Endothelial cell of umbilical vein (primary cell): ENCODE measurements around the gene SLC17A2. TPM values are rescaled to one million over a fixed set of nuclear protein-coding genes. Genes with fewer than 3 reads are reported as not detected.

Experiments used
- BruUV-seq: library from RNA; stranded (reverse); fragments of 400-500 nt; replicated peaks from 2 replicates; lab custom pipeline; 2021; lab: Mats Ljungman, UMichigan
- CTCF ChIA-PET: fragments of 300-600, 350-600 bp; sonication (Branson Sonifier 250); formaldehyde crosslinking; loops from one replicate; lab custom pipeline; 2021; ENCODE audit warnings: antibody characterized with exemption, inconsistent platforms; lab: Charles Lee
- POLR2A ChIA-PET: fragments of 300-600, 350-600 bp; sonication (Branson Sonifier 250); formaldehyde crosslinking; loops from one replicate; lab custom pipeline; 2021; ENCODE audit warnings: antibody characterized with exemption, inconsistent platforms; lab: Charles Lee
- DNase-seq: peaks from one replicate; pipeline ENCODE4 v3.0.0-alpha.2; 2011; ENCODE audit warnings: low read depth, low spot score
- FAIRE-seq: peaks from 2 replicates; lab custom pipeline; 2011; peaks lifted over from hg19 to GRCh38; lab: Jason Lieb, UNC
- H2AFZ ChIP-seq: 2 replicates; pipeline ENCODE4 v1.6.0; 2012; ENCODE audit warnings: low read depth, low read length, control low read depth, inconsistent platforms
- H3K27ac ChIP-seq: 2 replicates; pipeline ENCODE4 v1.5.1; 2011; ENCODE audit warnings: low read depth, mild to moderate bottlenecking, control low read depth, low read length, moderate library complexity; ENCODE audit not compliant: insufficient read depth
- H3K27me3 ChIP-seq, 2 experiments: 2 replicates each; pipeline versions ENCODE4 v1.6.0 to v1.6.1; 2011; ENCODE audit warnings: low read length in 2 of 2, mixed read lengths in 1 of 2; ENCODE audit not compliant: control insufficient read depth in 2 of 2, insufficient read depth in 2 of 2
- H3K36me3 ChIP-seq, 2 experiments: 2 replicates in 1 of 2; 3 replicates in 1 of 2; pipeline ENCODE4 v1.5.1; 2011; ENCODE audit warnings: low read length in 2 of 2, mild to moderate bottlenecking in 1 of 2, moderate library complexity in 1 of 2; ENCODE audit not compliant: control insufficient read depth in 2 of 2, insufficient read depth in 2 of 2; ENCODE audit errors: extremely low read depth in 1 of 2
- H3K4me1 ChIP-seq: 3 replicates; pipeline ENCODE4 v1.5.1; 2011; ENCODE audit warnings: mild to moderate bottlenecking, low read length; ENCODE audit not compliant: control insufficient read depth, insufficient read depth; ENCODE audit errors: extremely low read depth
- H3K4me2 ChIP-seq: 2 replicates; pipeline ENCODE4 v1.6.1; 2011; ENCODE audit warnings: low read length, control low read depth, mixed read lengths; ENCODE audit not compliant: insufficient read depth
- H3K4me3 ChIP-seq, 3 experiments: fragments of 200-600 bp in 1 of 3; sonication (generic), shearing (Covaris generic) in 1 of 3; replicated peaks in 1 of 3; 2 replicates each; pipeline ENCODE4 v1.5.1; 2011 to 2016; ENCODE audit warnings: control low read depth in 3 of 3, low read length in 3 of 3, mild to moderate bottlenecking in 2 of 3, inconsistent platforms in 1 of 3, low read depth in 1 of 3, moderate library complexity in 1 of 3; ENCODE audit not compliant: insufficient read depth in 1 of 3
- H3K79me2 ChIP-seq: 2 replicates; pipeline ENCODE4 v1.6.0; 2012; ENCODE audit warnings: low read length, inconsistent platforms; ENCODE audit not compliant: control insufficient read depth, insufficient read depth
- H3K9ac ChIP-seq: replicated peaks from 2 replicates; pipeline ENCODE3; 2011; ENCODE audit warnings: low read length, control low read depth; ENCODE audit not compliant: insufficient read depth; ENCODE audit errors: extremely low read depth
- H3K9me1 ChIP-seq: replicated peaks from 3 replicates; pipeline ENCODE4 v1.6.0; 2011; ENCODE audit warnings: mild to moderate bottlenecking, low read length; ENCODE audit not compliant: control insufficient read depth, insufficient read depth; ENCODE audit errors: extremely low read depth
- H3K9me3 ChIP-seq: replicated peaks from 2 replicates; pipeline ENCODE4 v1.5.1; 2012; ENCODE audit warnings: low read length, inconsistent platforms; ENCODE audit not compliant: control insufficient read depth, insufficient read depth
- H4K20me1 ChIP-seq: replicated peaks from 2 replicates; pipeline ENCODE3; 2011; ENCODE audit warnings: mild to moderate bottlenecking, low read length; ENCODE audit not compliant: control insufficient read depth, insufficient read depth; ENCODE audit errors: extremely low read depth
- CTCF ChIP-seq, 2 donors: IDR thresholded peaks; 1 replicate in 1 of 2; 2 replicates in 1 of 2; pipeline ENCODE4 v1.5.1; 2011; ENCODE audit warnings: low read length in 2 of 2, mild to moderate bottlenecking in 2 of 2, moderate library complexity in 2 of 2, control low read depth in 1 of 2, inconsistent platforms in 1 of 2, low read depth in 1 of 2; ENCODE audit not compliant: insufficient read depth in 1 of 2; ENCODE audit errors: extremely low read depth in 1 of 2
- EZH2 ChIP-seq: IDR thresholded peaks from 2 replicates; pipeline ENCODE4 v1.6.1; 2012; ENCODE audit warnings: borderline replicate concordance, low read depth, mild to moderate bottlenecking, moderate library complexity, low read length, inconsistent platforms; ENCODE audit not compliant: severe bottlenecking
- FOS ChIP-seq: IDR thresholded peaks from 2 replicates; pipeline ENCODE4 v1.6.1; 2011; ENCODE audit warnings: mild to moderate bottlenecking, low read length, moderate library complexity, borderline replicate concordance; ENCODE audit not compliant: insufficient read depth
- GATA2 ChIP-seq: IDR thresholded peaks from 2 replicates; pipeline ENCODE4 v1.7.0; 2011; ENCODE audit warnings: low read depth, mild to moderate bottlenecking, moderate library complexity, mixed read lengths, low read length; ENCODE audit not compliant: insufficient read length, insufficient read depth
- JUN ChIP-seq: IDR thresholded peaks from 2 replicates; pipeline ENCODE4 v1.6.1; 2011; ENCODE audit warnings: borderline replicate concordance, low read depth; ENCODE audit not compliant: insufficient read length, insufficient read depth
- MAX ChIP-seq: IDR thresholded peaks from 2 replicates; pipeline ENCODE4 v1.6.1; 2011; ENCODE audit not compliant: insufficient read depth, insufficient read length
- MYC ChIP-seq: IDR thresholded peaks from one replicate; pipeline ENCODE4 v1.6.1; 2011; ENCODE audit warnings: mild to moderate bottlenecking, low read depth, low read length
- POLR2A ChIP-seq: IDR thresholded peaks from 2 replicates; pipeline ENCODE4 v1.6.1; 2012; ENCODE audit warnings: low read depth, mild to moderate bottlenecking, control low read depth, low read length
- POLR2AphosphoS5 ChIP-seq: IDR thresholded peaks from 2 replicates; pipeline ENCODE4 v1.6.1; 2012; ENCODE audit warnings: low read depth, mild to moderate bottlenecking, control low read depth, low read length, moderate library complexity; ENCODE audit not compliant: insufficient read depth
- dilution Hi-C: fragments of 300-500 bp; cut with MboI; formaldehyde crosslinking; loops from one replicate; pipeline ENCODE4 v1.15.0; 2019; ENCODE audit warnings: low sequenced_read_pairs; ENCODE audit not compliant: extremely low pct_ligation_motif_present
- intact Hi-C: fragments of 100-400 bp; cut with micrococcal nuclease; formaldehyde crosslinking; loops from one replicate; pipeline ENCODE4 v1.10.0; 2022
- polyA plus RNA-seq, 4 experiments: library from polyadenylated mRNA; depleted of rRNA in 3 of 4; stranded (reverse) in 3 of 4; unstranded in 1 of 4; fragments of >200 nt; gene quantifications; 2 replicates each; pipeline versions ENCODE4 v1.2.1 to v1.2.3, GENCODE V29; 2011 to 2012; ENCODE audit warnings: missing spikeins in 1 of 4
- total RNA-seq: library from RNA; stranded (reverse); gene quantifications from 2 replicates; pipeline ENCODE4 v1.2.3, GENCODE V29; 2021

Gene SLC17A2
- total and polyA plus RNA-seq, 2 donors (not counting 3 experiments of a cell fraction or from before 2014, with no cell fraction given), result not detected

- Histone ChIP-seq H3K4me1 (peaks cover 16% of the 10 kb centered on the region), H3K9ac (no peak overlapping the region), H3K4me2 (no peak overlapping the region), H2AFZ (peak overlapping the region; percentile 13), H3K27me3 (peaks cover 0 to under 1% of the 10 kb centered on the region in 2 experiments), H3K9me1 (no peaks in the 10 kb centered on the region), H3K27ac (no peak overlapping the region), H3K4me3 (no peak overlapping the region), H3K36me3 (no peaks in the 10 kb centered on the region), H3K79me2 (peaks cover 9% of the 10 kb centered on the region), H3K9me3 (no peaks in the 10 kb centered on the region), H4K20me1 (no peaks in the 10 kb centered on the region)
- peak; percentile 70 for TF ChIP-seq GATA2
- no peak for TF ChIP-seq FOS
- dilution Hi-C loops, result no loop called here
- CTCF ChIA-PET, result interaction anchor here (5.9 kb wide), 1 partner anchor 33 kb away, joined by 29 read pairs; no protein-coding TSS in a partner anchor
- FAIRE-seq, result no peak
- peak; percentile 14 for DNase-seq
- intact Hi-C loops, result no loop called here
- BruUV-seq, result no TSS peak
- POLR2A ChIA-PET, result no interaction called here
Measured at GRCh38 chr6:25958700-25959162, 28.2 kb upstream of the SLC17A2 start.

- Histone ChIP-seq H3K4me2 (no peak overlapping the region), H3K9me3 (no peaks in the 10 kb centered on the region), H3K9me1 (no peaks in the 10 kb centered on the region), H3K27ac (no peak overlapping the region), H3K9ac (no peak overlapping the region), H3K79me2 (no peaks in the 10 kb centered on the region), H3K4me3 (no peak overlapping the region), H3K27me3 (peaks cover 2 to 5% of the 10 kb centered on the region in 2 experiments), H2AFZ (no peak overlapping the region), H3K4me1 (peaks cover 4% of the 10 kb centered on the region), H4K20me1 (no peaks in the 10 kb centered on the region), H3K36me3 (no peaks in the 10 kb centered on the region)
- ChIA-PET POLR2A (no interaction called here), CTCF (no interaction called here)
- FAIRE-seq (no peak), DNase-seq (no peak)
- TF ChIP-seq MYC, result no peak
- no peak for TF ChIP-seq POLR2A
- TF ChIP-seq GATA2, result no peak
- TF ChIP-seq JUN, result no peak
- no peak for TF ChIP-seq EZH2
- TF ChIP-seq POLR2AphosphoS5, result no peak
- TF ChIP-seq MAX, result no peak
- TF ChIP-seq CTCF (IDR thresholded peaks at IDR 0.05; ENCODE audit: extremely low read depth in 1 of 2, insufficient read depth in 1 of 2, low read depth in 1 of 2, low read length in 2 of 2), result no peak
- no peak for TF ChIP-seq FOS
- dilution Hi-C loops (no loop called here), intact Hi-C loops (no loop called here)
- BruUV-seq, result no TSS peak
Measured at GRCh38 chr6:25956226-25956625, 25.7 kb upstream of the SLC17A2 start.
